ENCODE measurements around the gene NXF1. TPM values are rescaled to one million over a fixed set of nuclear protein-coding genes. Genes with fewer than 3 reads are reported as not detected.

NXF1 gene
- total and polyA plus RNA-seq, 4 donors = 17.3 to 38.3 (median 32.7) TPM

DNA sequence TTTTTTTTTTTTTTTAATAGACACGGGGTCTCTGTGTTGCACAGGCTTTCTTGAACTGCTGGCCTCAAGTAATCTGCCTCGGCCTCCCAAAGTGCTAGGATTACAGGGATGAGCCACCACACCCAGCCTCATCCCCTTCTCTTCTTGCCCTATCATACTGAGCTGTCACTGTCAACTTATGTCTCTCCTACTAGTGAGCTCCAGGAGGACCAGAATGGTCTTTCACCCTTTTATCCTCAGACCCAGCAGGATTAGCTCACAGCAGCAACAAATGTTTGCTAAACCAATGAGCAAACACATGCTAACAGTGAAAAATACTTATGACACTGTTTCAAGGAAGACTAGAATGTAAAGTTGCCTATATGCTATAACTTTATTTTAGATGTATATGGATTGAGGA lies 6.4 kb upstream of the NXF1 start:
- Histone ChIP-seq H3K4me1 (ENCODE audit: control insufficient read depth in 4 of 4, insufficient read depth in 4 of 4, low read length in 3 of 4) (peaks cover 0 to 5% (median under 1%) of the 10 kb centered on the region in 4 donors), H3K36me3 (ENCODE audit: control insufficient read depth in 4 of 4, insufficient read depth in 3 of 4, low read depth in 1 of 4, low read length in 3 of 4) (peaks cover 0 to 14% (median 2%) of the 10 kb centered on the region in 4 donors), H3K9ac (ENCODE audit: low read depth in 1 of 2, low read length in 2 of 2) (no peak overlapping the region), H3K27ac (ENCODE audit: low read depth in 1 of 2, low read length in 2 of 2) (no peak overlapping the region), H3K4me3 (ENCODE audit: low read depth in 1 of 3, low read length in 3 of 3) (no peak overlapping the region), H3K27me3 (ENCODE audit: control insufficient read depth in 4 of 4, insufficient read depth in 4 of 4, low read length in 3 of 4) (no peaks in the 10 kb centered on the region), H3K9me3 (ENCODE audit: control insufficient read depth in 4 of 4, low read length in 3 of 4) (no peaks in the 10 kb centered on the region)
- no peak for DNase-seq (ENCODE audit: low spot score)
- TF ChIP-seq HNF4A (conservative IDR thresholded peaks at IDR 0.05) (no peak), JUND (IDR thresholded peaks at IDR 0.05) (no peak), FOXA2 (IDR thresholded peaks at IDR 0.05) (no peak), EGR1 (IDR thresholded peaks at IDR 0.05; ENCODE audit: low read depth in 2 of 2) (no peak), TAF1 (conservative IDR thresholded peaks at IDR 0.05) (no peak), FOXA1 (IDR thresholded peaks at IDR 0.05) (no peak), YY1 (IDR thresholded peaks at IDR 0.05) (no peak), RXRA (IDR thresholded peaks at IDR 0.05) (no peak), RAD21 (IDR thresholded peaks at IDR 0.05) (no peak), NR2F2 (IDR thresholded peaks at IDR 0.05) (no peak), GABPA (IDR thresholded peaks at IDR 0.05 in 1 of 2, conservative IDR thresholded peaks at IDR 0.05 in 1 of 2) (no peak), SP1 (IDR thresholded peaks at IDR 0.05) (no peak)
- TF ChIP-seq, protein P1, sequence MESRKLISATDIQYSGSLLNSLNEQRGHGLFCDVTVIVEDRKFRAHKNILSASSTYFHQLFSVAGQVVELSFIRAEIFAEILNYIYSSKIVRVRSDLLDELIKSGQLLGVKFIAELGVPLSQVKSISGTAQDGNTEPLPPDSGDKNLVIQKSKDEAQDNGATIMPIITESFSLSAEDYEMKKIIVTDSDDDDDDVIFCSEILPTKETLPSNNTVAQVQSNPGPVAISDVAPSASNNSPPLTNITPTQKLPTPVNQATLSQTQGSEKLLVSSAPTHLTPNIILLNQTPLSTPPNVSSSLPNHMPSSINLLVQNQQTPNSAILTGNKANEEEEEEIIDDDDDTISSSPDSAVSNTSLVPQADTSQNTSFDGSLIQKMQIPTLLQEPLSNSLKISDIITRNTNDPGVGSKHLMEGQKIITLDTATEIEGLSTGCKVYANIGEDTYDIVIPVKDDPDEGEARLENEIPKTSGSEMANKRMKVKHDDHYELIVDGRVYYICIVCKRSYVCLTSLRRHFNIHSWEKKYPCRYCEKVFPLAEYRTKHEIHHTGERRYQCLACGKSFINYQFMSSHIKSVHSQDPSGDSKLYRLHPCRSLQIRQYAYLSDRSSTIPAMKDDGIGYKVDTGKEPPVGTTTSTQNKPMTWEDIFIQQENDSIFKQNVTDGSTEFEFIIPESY (IDR thresholded peaks at IDR 0.05) = no peak
- TF ChIP-seq, protein P2, sequence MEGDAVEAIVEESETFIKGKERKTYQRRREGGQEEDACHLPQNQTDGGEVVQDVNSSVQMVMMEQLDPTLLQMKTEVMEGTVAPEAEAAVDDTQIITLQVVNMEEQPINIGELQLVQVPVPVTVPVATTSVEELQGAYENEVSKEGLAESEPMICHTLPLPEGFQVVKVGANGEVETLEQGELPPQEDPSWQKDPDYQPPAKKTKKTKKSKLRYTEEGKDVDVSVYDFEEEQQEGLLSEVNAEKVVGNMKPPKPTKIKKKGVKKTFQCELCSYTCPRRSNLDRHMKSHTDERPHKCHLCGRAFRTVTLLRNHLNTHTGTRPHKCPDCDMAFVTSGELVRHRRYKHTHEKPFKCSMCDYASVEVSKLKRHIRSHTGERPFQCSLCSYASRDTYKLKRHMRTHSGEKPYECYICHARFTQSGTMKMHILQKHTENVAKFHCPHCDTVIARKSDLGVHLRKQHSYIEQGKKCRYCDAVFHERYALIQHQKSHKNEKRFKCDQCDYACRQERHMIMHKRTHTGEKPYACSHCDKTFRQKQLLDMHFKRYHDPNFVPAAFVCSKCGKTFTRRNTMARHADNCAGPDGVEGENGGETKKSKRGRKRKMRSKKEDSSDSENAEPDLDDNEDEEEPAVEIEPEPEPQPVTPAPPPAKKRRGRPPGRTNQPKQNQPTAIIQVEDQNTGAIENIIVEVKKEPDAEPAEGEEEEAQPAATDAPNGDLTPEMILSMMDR (IDR thresholded peaks at IDR 0.05; ENCODE audit: low read depth, low read length, missing input control) = no peak
- TF ChIP-seq, protein P3, sequence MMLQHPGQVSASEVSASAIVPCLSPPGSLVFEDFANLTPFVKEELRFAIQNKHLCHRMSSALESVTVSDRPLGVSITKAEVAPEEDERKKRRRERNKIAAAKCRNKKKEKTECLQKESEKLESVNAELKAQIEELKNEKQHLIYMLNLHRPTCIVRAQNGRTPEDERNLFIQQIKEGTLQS (IDR thresholded peaks at IDR 0.05) = no peak
- TF ChIP-seq, protein P4, sequence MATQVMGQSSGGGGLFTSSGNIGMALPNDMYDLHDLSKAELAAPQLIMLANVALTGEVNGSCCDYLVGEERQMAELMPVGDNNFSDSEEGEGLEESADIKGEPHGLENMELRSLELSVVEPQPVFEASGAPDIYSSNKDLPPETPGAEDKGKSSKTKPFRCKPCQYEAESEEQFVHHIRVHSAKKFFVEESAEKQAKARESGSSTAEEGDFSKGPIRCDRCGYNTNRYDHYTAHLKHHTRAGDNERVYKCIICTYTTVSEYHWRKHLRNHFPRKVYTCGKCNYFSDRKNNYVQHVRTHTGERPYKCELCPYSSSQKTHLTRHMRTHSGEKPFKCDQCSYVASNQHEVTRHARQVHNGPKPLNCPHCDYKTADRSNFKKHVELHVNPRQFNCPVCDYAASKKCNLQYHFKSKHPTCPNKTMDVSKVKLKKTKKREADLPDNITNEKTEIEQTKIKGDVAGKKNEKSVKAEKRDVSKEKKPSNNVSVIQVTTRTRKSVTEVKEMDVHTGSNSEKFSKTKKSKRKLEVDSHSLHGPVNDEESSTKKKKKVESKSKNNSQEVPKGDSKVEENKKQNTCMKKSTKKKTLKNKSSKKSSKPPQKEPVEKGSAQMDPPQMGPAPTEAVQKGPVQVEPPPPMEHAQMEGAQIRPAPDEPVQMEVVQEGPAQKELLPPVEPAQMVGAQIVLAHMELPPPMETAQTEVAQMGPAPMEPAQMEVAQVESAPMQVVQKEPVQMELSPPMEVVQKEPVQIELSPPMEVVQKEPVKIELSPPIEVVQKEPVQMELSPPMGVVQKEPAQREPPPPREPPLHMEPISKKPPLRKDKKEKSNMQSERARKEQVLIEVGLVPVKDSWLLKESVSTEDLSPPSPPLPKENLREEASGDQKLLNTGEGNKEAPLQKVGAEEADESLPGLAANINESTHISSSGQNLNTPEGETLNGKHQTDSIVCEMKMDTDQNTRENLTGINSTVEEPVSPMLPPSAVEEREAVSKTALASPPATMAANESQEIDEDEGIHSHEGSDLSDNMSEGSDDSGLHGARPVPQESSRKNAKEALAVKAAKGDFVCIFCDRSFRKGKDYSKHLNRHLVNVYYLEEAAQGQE (IDR thresholded peaks at IDR 0.05) = no peak
- 75% methylated on average over 2 of the region's 2 CpGs for WGBS

DNA sequence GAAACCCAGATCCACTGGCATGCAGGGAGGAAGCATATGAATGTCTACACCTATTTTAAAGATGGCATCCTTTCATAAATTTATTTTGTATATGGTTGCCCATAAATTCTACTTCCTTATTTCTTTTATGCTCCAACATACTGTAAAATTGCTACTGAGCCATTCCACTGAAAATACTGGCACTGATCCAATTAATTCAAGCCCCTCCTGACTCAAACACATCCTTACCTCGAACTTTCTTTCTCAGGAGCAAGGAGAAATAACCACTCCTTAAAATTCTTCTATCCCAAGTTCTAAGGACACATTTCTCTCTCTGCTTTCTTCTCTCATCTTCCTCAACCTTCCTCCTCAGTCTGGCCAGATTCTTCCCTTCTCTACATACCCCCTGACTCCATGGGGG lies 5.5 kb upstream of the NXF1 start:
- peaks cover 0 to 11% (median 0%) of the 10 kb centered on the region in 4 donors for H3K36me3 ChIP-seq (ENCODE audit: control insufficient read depth in 4 of 4, insufficient read depth in 3 of 4, low read depth in 1 of 4, low read length in 3 of 4)

More for the DNA sequence above, 5.5 kb upstream of the NXF1 start:
- H3K27me3 ChIP-seq (ENCODE audit: control insufficient read depth in 4 of 4, insufficient read depth in 4 of 4, low read length in 3 of 4) = no peaks in the 10 kb centered on the region
- H3K9me3 ChIP-seq (ENCODE audit: control insufficient read depth in 4 of 4, low read length in 3 of 4) = no peaks in the 10 kb centered on the region
- H3K27ac ChIP-seq (ENCODE audit: low read depth in 1 of 2, low read length in 2 of 2) = no peak overlapping the region
- WGBS = 58% methylated on average over 1 of the region's 1 CpG
- no peak for DNase-seq (ENCODE audit: low spot score)
- no peak overlapping the region for H3K4me3 ChIP-seq (ENCODE audit: low read depth in 1 of 3, low read length in 3 of 3)
- H3K4me1 ChIP-seq (ENCODE audit: control insufficient read depth in 4 of 4, insufficient read depth in 4 of 4, low read length in 3 of 4) = peaks cover 0 to 11% (median 5%) of the 10 kb centered on the region in 4 donors
- no peak for TF ChIP-seq TAF1 (conservative IDR thresholded peaks at IDR 0.05)
- no peak for TF ChIP-seq RXRA (IDR thresholded peaks at IDR 0.05)
- TF ChIP-seq, protein P2 (IDR thresholded peaks at IDR 0.05; ENCODE audit: low read depth, low read length, missing input control) = no peak
- TF ChIP-seq RAD21 (IDR thresholded peaks at IDR 0.05) = no peak
- no peak for TF ChIP-seq HNF4G (IDR thresholded peaks at IDR 0.05)
- no peak for TF ChIP-seq SP1 (IDR thresholded peaks at IDR 0.05)
- H3K9ac ChIP-seq (ENCODE audit: low read depth in 1 of 2, low read length in 2 of 2) = no peak overlapping the region

Measured in liver (tissue), 9 donors.